ENCODE results near the gene CBX8. TPM values are rescaled to one million over a fixed set of nuclear protein-coding genes. Genes with fewer than 3 reads are reported as not detected.

Gene CBX8
- total and polyA plus RNA-seq, 2 of the 13 experiments (the other 11 are each of a cell fraction or from before 2014, with no cell fraction given), result 0.34 to 12.6 TPM

DNA sequence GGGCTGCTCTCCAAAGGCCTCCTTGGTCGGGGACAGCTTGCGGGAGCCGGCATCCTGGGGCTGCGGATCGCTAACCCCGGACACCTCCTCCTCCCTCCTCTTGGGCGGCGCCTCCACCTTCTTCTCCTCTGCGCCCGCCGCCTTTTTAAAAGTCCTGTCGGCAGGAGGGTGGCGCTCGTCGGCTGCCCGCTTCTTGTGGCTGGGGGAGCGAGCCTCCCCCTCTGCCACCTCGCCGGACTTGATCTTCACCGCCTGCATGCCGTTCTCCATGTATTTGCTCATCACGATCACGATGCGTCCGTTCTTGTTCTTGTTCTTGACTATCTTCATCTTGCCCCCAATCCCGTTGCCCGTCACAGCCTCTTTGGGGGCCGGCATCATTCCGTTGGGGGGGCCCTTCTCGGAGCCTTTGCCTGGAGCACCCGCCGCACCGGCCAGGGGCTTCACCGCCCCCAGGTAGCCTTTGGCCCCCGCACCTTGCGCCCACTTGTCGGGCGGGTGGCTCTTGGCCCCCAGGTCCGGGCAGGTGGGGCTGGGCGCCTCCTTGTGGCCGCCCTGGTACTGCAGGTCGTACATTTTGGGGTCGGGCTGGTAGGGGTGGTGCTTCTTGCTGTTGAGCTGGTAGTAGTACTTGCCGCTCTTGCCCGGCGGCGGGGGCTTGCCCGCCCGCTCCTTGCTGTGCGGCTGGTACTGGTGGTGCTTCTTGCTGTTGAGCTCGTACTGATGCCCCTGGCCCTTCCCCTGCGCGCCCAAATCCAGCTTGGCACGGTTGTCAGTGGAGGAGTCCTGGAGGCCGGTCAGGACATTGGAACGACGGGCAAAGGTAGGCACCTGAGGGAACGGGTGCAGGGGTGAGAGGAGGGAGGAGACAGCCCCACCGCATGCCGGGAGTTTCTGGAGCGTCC is 37.9 kb upstream of the CBX8 start (continued):
- TF ChIP-seq NONO (IDR thresholded peaks at IDR 0.05) (no peak), NONO (CRISPR knock-in tag; conservative IDR thresholded peaks at IDR 0.05) (peak; percentile 38; the same call in 1 of the 2 replicates), ZBTB38 (CRISPR knock-in tag; IDR thresholded peaks at IDR 0.05) (peak; percentile 99), KAT7 (CRISPR knock-in tag; IDR thresholded peaks at IDR 0.05; ENCODE audit: borderline replicate concordance) (no peak), HDAC6 (IDR thresholded peaks at IDR 0.05; ENCODE audit: low read depth, low read length) (no peak), THAP11 (CRISPR knock-in tag; IDR thresholded peaks at IDR 0.05) (0 out of 2 replicates have a peak, but pooled peaks have one; percentile 24), ZBTB42 (CRISPR knock-in tag; IDR thresholded peaks at IDR 0.05) (0 out of 2 replicates have a peak, but pooled peaks have one; percentile 44), SAP130 (CRISPR knock-in tag; IDR thresholded peaks at IDR 0.05; ENCODE audit: low read depth) (peak; percentile 49; the same call in 1 of the 2 replicates), ARNT (IDR thresholded peaks at IDR 0.05) (no peak), NR2F2 (IDR thresholded peaks at IDR 0.05; ENCODE audit: borderline replicate concordance, low read depth) (no peak; the same call in 1 of the 2 replicates), RBM39 (IDR thresholded peaks at IDR 0.05; ENCODE audit: low read depth, low read length, poor library complexity, severe bottlenecking) (peak; percentile 93), SP1 (IDR thresholded peaks at IDR 0.05) (no peak), SP1 (CRISPR knock-in tag; IDR thresholded peaks at IDR 0.05) (peak; percentile 49; the same call in 1 of the 2 replicates), YY1 (IDR thresholded peaks at IDR 0.05; ENCODE audit: insufficient read depth, insufficient replicate concordance, low read depth, low read length) (peak; percentile 55), HOXA3 (CRISPR knock-in tag; IDR thresholded peaks at IDR 0.05) (peak; percentile 78), AHR (CRISPR knock-in tag; IDR thresholded peaks at IDR 0.05) (0 out of 2 replicates have a peak, but pooled peaks have one; percentile 49), ZNF335 (CRISPR knock-in tag; IDR thresholded peaks at IDR 0.05) (no peak), ZNF607 (CRISPR knock-in tag; IDR thresholded peaks at IDR 0.05; ENCODE audit: borderline replicate concordance) (peak; percentile 33; the same call in 1 of the 2 replicates), TCF12 (IDR thresholded peaks at IDR 0.05) (no peak), TCF12 (CRISPR knock-in tag; IDR thresholded peaks at IDR 0.05) (0 out of 2 replicates have a peak, but pooled peaks have one; percentile 28), KDM5B (CRISPR knock-in tag; IDR thresholded peaks at IDR 0.05; ENCODE audit: borderline replicate concordance) (peak; percentile 66; the same call in 1 of the 2 replicates)
- TF ChIP-seq, protein P1, sequence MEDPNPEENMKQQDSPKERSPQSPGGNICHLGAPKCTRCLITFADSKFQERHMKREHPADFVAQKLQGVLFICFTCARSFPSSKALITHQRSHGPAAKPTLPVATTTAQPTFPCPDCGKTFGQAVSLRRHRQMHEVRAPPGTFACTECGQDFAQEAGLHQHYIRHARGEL (CRISPR knock-in tag; IDR thresholded peaks at IDR 0.05), result peak; percentile 21; the same call in 1 of the 2 replicates
- TF ChIP-seq, protein P2, sequence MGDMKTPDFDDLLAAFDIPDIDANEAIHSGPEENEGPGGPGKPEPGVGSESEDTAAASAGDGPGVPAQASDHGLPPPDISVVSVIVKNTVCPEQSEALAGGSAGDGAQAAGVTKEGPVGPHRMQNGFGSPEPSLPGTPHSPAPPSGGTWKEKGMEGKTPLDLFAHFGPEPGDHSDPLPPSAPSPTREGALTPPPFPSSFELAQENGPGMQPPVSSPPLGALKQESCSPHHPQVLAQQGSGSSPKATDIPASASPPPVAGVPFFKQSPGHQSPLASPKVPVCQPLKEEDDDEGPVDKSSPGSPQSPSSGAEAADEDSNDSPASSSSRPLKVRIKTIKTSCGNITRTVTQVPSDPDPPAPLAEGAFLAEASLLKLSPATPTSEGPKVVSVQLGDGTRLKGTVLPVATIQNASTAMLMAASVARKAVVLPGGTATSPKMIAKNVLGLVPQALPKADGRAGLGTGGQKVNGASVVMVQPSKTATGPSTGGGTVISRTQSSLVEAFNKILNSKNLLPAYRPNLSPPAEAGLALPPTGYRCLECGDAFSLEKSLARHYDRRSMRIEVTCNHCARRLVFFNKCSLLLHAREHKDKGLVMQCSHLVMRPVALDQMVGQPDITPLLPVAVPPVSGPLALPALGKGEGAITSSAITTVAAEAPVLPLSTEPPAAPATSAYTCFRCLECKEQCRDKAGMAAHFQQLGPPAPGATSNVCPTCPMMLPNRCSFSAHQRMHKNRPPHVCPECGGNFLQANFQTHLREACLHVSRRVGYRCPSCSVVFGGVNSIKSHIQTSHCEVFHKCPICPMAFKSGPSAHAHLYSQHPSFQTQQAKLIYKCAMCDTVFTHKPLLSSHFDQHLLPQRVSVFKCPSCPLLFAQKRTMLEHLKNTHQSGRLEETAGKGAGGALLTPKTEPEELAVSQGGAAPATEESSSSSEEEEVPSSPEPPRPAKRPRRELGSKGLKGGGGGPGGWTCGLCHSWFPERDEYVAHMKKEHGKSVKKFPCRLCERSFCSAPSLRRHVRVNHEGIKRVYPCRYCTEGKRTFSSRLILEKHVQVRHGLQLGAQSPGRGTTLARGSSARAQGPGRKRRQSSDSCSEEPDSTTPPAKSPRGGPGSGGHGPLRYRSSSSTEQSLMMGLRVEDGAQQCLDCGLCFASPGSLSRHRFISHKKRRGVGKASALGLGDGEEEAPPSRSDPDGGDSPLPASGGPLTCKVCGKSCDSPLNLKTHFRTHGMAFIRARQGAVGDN (CRISPR knock-in tag; IDR thresholded peaks at IDR 0.05), result peak; percentile 58
- TF ChIP-seq, protein P3, sequence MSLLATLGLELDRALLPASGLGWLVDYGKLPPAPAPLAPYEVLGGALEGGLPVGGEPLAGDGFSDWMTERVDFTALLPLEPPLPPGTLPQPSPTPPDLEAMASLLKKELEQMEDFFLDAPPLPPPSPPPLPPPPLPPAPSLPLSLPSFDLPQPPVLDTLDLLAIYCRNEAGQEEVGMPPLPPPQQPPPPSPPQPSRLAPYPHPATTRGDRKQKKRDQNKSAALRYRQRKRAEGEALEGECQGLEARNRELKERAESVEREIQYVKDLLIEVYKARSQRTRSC (CRISPR knock-in tag; IDR thresholded peaks at IDR 0.05; ENCODE audit: low read depth), result no peak
- TF ChIP-seq, protein P4, sequence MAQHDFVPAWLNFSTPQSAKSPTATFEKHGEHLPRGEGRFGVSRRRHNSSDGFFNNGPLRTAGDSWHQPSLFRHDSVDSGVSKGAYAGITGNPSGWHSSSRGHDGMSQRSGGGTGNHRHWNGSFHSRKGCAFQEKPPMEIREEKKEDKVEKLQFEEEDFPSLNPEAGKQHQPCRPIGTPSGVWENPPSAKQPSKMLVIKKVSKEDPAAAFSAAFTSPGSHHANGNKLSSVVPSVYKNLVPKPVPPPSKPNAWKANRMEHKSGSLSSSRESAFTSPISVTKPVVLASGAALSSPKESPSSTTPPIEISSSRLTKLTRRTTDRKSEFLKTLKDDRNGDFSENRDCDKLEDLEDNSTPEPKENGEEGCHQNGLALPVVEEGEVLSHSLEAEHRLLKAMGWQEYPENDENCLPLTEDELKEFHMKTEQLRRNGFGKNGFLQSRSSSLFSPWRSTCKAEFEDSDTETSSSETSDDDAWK (CRISPR knock-in tag; IDR thresholded peaks at IDR 0.05), result no peak

All from HepG2 (cell line).